PC-9 (cell line): ENCODE results near the gene CCNY. TPM values are rescaled to one million over a fixed set of nuclear protein-coding genes. Genes with fewer than 3 reads are reported as not detected.

Experiments used
- BruUV-seq: library from RNA; stranded (reverse); fragments of 400-500 nt; replicated peaks from 2 replicates; lab custom pipeline; 2021; lab: Mats Ljungman, UMichigan
- CTCF ChIA-PET: fragments of 300-600 bp; sonication (Branson Sonifier 250); formaldehyde crosslinking; loops from one replicate; lab custom pipeline; 2022; ENCODE audit warnings: antibody characterized with exemption; lab: Charles Lee
- POLR2A ChIA-PET: fragments of 300-600 bp; sonication (Branson Sonifier 250); formaldehyde crosslinking; loops from one replicate; lab custom pipeline; 2022; ENCODE audit warnings: antibody characterized with exemption; ENCODE audit not compliant: unreplicated experiment; lab: Charles Lee
- DNase-seq, 2 experiments: peaks; one replicate each; pipeline versions ENCODE4 v3.0.0 to v3.0.0-alpha.2; 2015 to 2022; ENCODE audit warnings: mixed read lengths in 1 of 2
- H2AFZ ChIP-seq: fragments of 200-600 bp; sonication (generic); 2 replicates; pipeline ENCODE4 v1.8.1; 2017; ENCODE audit warnings: antibody characterized with exemption
- H3F3A ChIP-seq: fragments of 200-600 bp; sonication (generic); 2 replicates; pipeline ENCODE4 v1.8.1; 2017; ENCODE audit warnings: antibody characterized with exemption, mild to moderate bottlenecking, low read depth; ENCODE audit not compliant: insufficient read depth
- H3K27ac ChIP-seq: fragments of 200-600 bp; sonication (generic); 2 replicates; pipeline ENCODE4 v1.6.1; 2016; ENCODE audit warnings: mixed run types
- H3K27me3 ChIP-seq: fragments of 200-600 bp; sonication (generic); 2 replicates; pipeline ENCODE4 v1.6.1; 2016; ENCODE audit warnings: low read depth, mixed run types; ENCODE audit not compliant: insufficient read depth
- H3K36me3 ChIP-seq: fragments of 200-600 bp; sonication (generic); 2 replicates; pipeline ENCODE4 v1.6.1; 2016; ENCODE audit warnings: low read depth, mixed run types
- H3K4me1 ChIP-seq: fragments of 200-600 bp; sonication (generic); replicated peaks from 2 replicates; pipeline ENCODE4 v1.6.1; 2016; ENCODE audit warnings: mixed run types; ENCODE audit not compliant: insufficient read depth
- H3K4me2 ChIP-seq: fragments of 200-600 bp; sonication (generic); 2 replicates; pipeline ENCODE4 v1.6.1; 2017; ENCODE audit warnings: mixed run types
- H3K4me3 ChIP-seq: fragments of 200-600 bp; sonication (generic); 2 replicates; pipeline ENCODE4 v1.6.1; 2016; ENCODE audit warnings: mixed run types
- H3K79me2 ChIP-seq: fragments of 200-600 bp; sonication (generic); 2 replicates; pipeline ENCODE4 v1.6.1; 2017; ENCODE audit warnings: low read depth, mixed run types
- H3K9me2 ChIP-seq: fragments of 200-600 bp; sonication (generic); 2 replicates; pipeline ENCODE4 v1.8.1; 2017; ENCODE audit warnings: mild to moderate bottlenecking; ENCODE audit not compliant: insufficient read depth
- H3K9me3 ChIP-seq: fragments of 200-600 bp; sonication (generic); 2 replicates; pipeline ENCODE4 v1.8.1; 2016; ENCODE audit warnings: low read depth; ENCODE audit not compliant: insufficient read depth
- H4K20me1 ChIP-seq: fragments of 200-600 bp; sonication (generic); 2 replicates; pipeline ENCODE4 v1.8.1; 2017; ENCODE audit not compliant: insufficient read depth
- CTCF ChIP-seq: fragments of 200-600 bp; sonication (generic); conservative IDR thresholded peaks from 2 replicates; pipeline ENCODE4 v1.6.1; 2017; ENCODE audit warnings: mixed run types, antibody characterized with exemption, mild to moderate bottlenecking, moderate library complexity
- EZH2 ChIP-seq: fragments of 200-600 bp; sonication (generic); IDR thresholded peaks from 2 replicates; pipeline ENCODE4 v1.8.0; 2017; ENCODE audit warnings: antibody characterized with exemption, low read depth
- intact Hi-C: fragments of 100-400 bp; cut with micrococcal nuclease; formaldehyde crosslinking; loops from one replicate; pipeline ENCODE4 v1.10.0; 2022; ENCODE audit not compliant: unreplicated experiment
- total RNA-seq: library from RNA; stranded (reverse); gene quantifications from 2 replicates; pipeline ENCODE4 v1.2.3, GENCODE V29; 2021

Gene CCNY
- total RNA-seq, 1 experiment from 2014 or later: 69.5 TPM

- Histone ChIP-seq H3F3A (no peaks in the 10 kb centered on the region), H3K27me3 (no peaks in the 10 kb centered on the region), H3K9me3 (no peaks in the 10 kb centered on the region), H3K79me2 (no peaks in the 10 kb centered on the region), H4K20me1 (no peaks in the 10 kb centered on the region), H3K36me3 (no peaks in the 10 kb centered on the region), H2AFZ (no peak overlapping the region), H3K27ac (no peak overlapping the region), H3K4me2 (no peak overlapping the region), H3K9me2 (no peaks in the 10 kb centered on the region), H3K4me1 (no peaks in the 10 kb centered on the region), H3K4me3 (no peak overlapping the region)
- ChIA-PET CTCF (no interaction called here), POLR2A (no interaction called here)
- no peak for TF ChIP-seq EZH2
- TF ChIP-seq CTCF: no peak
- no TSS peak for BruUV-seq
- intact Hi-C loops: no loop called here
- DNase-seq: no peak
Measured at GRCh38 chr10:35316218-35316967, 19.9 kb upstream of the CCNY start.

GRCh38 chr10:35318551-35318950, 17.8 kb upstream of the CCNY start:
- intact Hi-C loops: no loop called here
- no peak overlapping the region for H2AFZ ChIP-seq
- CTCF ChIA-PET: no interaction called here

GRCh38 chr10:35320341-35320740, 16.0 kb upstream of the CCNY start:
- Histone ChIP-seq H3K4me1 (no peaks in the 10 kb centered on the region), H3K9me2 (no peaks in the 10 kb centered on the region), H3K27me3 (no peaks in the 10 kb centered on the region), H4K20me1 (no peaks in the 10 kb centered on the region; the same call in none of the 2 replicates), H3K4me2 (no peak overlapping the region), H3K36me3 (no peaks in the 10 kb centered on the region), H3K9me3 (no peaks in the 10 kb centered on the region), H2AFZ (no peak overlapping the region), H3K4me3 (no peak overlapping the region), H3K79me2 (0 out of 2 replicates have a peak, but pooled peaks cover 9% of the 10 kb centered on the region), H3F3A (no peaks in the 10 kb centered on the region), H3K27ac (no peak overlapping the region)
- BruUV-seq: no TSS peak
- CTCF ChIA-PET: no interaction called here
- DNase-seq: no peak
- intact Hi-C loops: no loop called here
- TF ChIP-seq CTCF (no peak), EZH2 (no peak)
- POLR2A ChIA-PET: no interaction called here

More at GRCh38 chr10:35318551-35318950, 17.8 kb upstream of the CCNY start:
- Histone ChIP-seq H3K79me2 (no peaks in the 10 kb centered on the region), H3K27me3 (no peaks in the 10 kb centered on the region), H3F3A (no peaks in the 10 kb centered on the region), H4K20me1 (no peaks in the 10 kb centered on the region; the same call in 1 of the 2 replicates), H3K4me3 (no peak overlapping the region), H3K36me3 (no peaks in the 10 kb centered on the region), H3K9me2 (no peaks in the 10 kb centered on the region), H3K4me1 (no peaks in the 10 kb centered on the region), H3K27ac (no peak overlapping the region), H3K9me3 (no peaks in the 10 kb centered on the region), H3K4me2 (no peak overlapping the region)
- no peak for DNase-seq
- POLR2A ChIA-PET: no interaction called here
- BruUV-seq: no TSS peak
- TF ChIP-seq EZH2: no peak
- TF ChIP-seq CTCF: no peak
